ENCODE results near the gene TMEM238L. TPM values are rescaled to one million over a fixed set of nuclear protein-coding genes. Genes with fewer than 3 reads are reported as not detected.

Gene TMEM238L
- total RNA-seq, 1 donor from 2014 or later: not detected

DNA sequence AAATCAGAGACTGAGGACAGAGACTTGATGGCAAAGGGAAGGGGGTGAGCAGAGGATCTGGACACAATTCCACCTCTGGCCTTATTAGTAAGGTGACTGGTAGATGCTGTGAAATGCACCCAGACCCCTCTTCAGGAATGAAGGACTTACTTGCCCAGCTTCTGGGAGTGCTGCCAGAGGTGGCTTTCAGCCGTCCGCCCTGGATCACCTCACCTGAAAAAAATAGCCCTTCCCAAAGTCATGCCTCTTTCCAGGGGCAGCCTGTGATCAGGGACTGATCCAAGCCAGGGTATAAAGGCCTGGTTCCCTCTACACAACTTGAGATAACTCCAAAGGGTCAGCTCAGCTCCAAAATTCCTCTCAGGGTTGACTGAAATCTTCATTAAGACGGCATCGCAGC is 53.7 kb downstream of the TMEM238L start:
- TF ChIP-seq, protein P1, sequence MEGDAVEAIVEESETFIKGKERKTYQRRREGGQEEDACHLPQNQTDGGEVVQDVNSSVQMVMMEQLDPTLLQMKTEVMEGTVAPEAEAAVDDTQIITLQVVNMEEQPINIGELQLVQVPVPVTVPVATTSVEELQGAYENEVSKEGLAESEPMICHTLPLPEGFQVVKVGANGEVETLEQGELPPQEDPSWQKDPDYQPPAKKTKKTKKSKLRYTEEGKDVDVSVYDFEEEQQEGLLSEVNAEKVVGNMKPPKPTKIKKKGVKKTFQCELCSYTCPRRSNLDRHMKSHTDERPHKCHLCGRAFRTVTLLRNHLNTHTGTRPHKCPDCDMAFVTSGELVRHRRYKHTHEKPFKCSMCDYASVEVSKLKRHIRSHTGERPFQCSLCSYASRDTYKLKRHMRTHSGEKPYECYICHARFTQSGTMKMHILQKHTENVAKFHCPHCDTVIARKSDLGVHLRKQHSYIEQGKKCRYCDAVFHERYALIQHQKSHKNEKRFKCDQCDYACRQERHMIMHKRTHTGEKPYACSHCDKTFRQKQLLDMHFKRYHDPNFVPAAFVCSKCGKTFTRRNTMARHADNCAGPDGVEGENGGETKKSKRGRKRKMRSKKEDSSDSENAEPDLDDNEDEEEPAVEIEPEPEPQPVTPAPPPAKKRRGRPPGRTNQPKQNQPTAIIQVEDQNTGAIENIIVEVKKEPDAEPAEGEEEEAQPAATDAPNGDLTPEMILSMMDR (conservative IDR thresholded peaks at IDR 0.05; ENCODE audit: low read depth, low read length): no peak
- no peak overlapping the region for H3K4me3 ChIP-seq (ENCODE audit: low read depth, low read length)

DNA sequence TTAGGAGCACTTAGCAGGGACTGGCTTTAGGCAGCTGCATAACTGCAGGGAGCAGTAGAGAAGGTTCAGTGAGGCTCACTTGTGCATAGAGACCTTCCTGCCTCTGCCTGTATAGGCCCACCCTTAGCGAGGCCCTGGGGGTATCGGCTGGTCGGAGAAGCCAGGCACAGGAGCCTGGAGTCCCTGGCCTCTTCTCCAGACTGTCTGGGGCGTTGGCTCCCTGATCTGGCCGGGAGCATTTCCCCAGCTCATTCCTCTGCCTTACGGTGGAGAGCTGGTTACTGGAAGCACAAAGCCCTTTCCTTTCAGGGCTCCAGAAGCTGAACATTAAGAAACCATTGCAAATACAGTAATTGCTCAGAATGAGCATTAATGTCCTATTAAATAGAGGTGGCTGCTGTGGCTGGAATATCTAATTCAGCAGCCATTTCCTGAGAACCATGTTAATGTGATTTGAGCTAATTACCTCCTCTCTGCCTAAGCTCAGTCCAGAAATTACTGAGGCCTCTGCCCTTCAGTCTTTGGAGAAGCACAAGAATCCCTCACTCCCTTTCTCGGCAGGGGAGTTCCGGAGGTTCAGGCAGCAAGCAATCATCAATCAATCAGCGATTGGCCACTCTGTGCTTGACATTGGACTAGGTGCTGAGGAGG is 55.2 kb downstream of the TMEM238L start:
- no peak overlapping the region for H3K4me3 ChIP-seq (ENCODE audit: low read depth, low read length)
- TF ChIP-seq, protein P1 (conservative IDR thresholded peaks at IDR 0.05; ENCODE audit: low read depth, low read length): no peak

More for the DNA sequence above, 53.7 kb downstream of the TMEM238L start:
- DNase-seq (ENCODE audit: low read depth): no peak

DNA sequence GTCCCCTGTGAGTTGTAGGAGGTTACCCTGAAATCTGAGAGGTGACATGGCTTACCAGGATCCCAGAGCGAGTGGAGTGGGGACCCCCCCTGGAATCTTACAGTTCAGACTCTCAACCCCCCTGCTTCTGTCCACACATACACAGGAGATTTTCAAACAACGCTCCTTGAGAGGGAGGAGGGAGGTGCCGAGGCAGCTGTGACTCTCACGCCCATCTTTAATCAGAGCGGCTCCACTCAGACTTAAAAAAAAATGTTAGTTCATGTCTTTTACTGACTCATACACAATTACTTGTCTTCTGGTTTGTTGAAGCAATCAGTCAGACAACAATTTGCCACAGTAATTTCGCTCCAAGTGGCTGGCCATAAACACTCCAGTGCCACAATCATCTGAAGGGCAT is 58.7 kb downstream of the TMEM238L start:
- no peak for DNase-seq (ENCODE audit: low read depth)
- TF ChIP-seq, protein P1 (conservative IDR thresholded peaks at IDR 0.05; ENCODE audit: low read depth, low read length): no peak
- no peak overlapping the region for H3K4me3 ChIP-seq (ENCODE audit: low read depth, low read length)

More for the DNA sequence above, 55.2 kb downstream of the TMEM238L start:
- DNase-seq (ENCODE audit: low read depth): no peak

Other genes with a start within 250 kb of the TMEM238L start
- gene MYH3, start 146.8 kb downstream of the TMEM238L start, total RNA-seq: under 0.01 and 1.7 TPM in 2 replicates
- gene SCO1, start 106.6 kb downstream of the TMEM238L start, total RNA-seq: 33.7 and 37.6 TPM in 2 replicates
- 5.7 and 9.4 TPM in 2 replicates for gene ADPRM, start 106.5 kb downstream of the TMEM238L start, total RNA-seq
- 1.9 TPM in 1 of 2 replicates, not detected in the other for gene TMEM220, start 74.1 kb downstream of the TMEM238L start, total RNA-seq
- not detected in 2 replicates for gene PIRT, start 34.0 kb upstream of the TMEM238L start, total RNA-seq

Measured in epithelial cell of proximal tubule (primary cell).